DND-41 (cell line): ENCODE data around the gene MPO.
A peak's percentile ranks its signal among the peaks of the same experiment; 100 is the strongest.

ENCODE experiments used
- ATAC-seq: fragments of 200-7000 bp; cut with Tn5 transposase; 3 replicates; pipeline ENCODE4 v1.9.1; 2021; ENCODE audit warnings: low read depth; ENCODE audit not compliant: insufficient read depth
- DNase-seq: peaks from one replicate; pipeline ENCODE4 v3.0.0-alpha.2; 2020
- H2AFZ ChIP-seq: 2 replicates; pipeline ENCODE4 v1.6.0; 2012; ENCODE audit warnings: low read depth, low read length
- H3K27ac ChIP-seq: 2 replicates; pipeline ENCODE4 v1.5.1; 2012; ENCODE audit warnings: low read length, inconsistent platforms
- H3K27me3 ChIP-seq: fragments of 200-600 bp; sonication (generic); 2 replicates; pipeline ENCODE4 v1.6.0; 2012; ENCODE audit warnings: low read length, mild to moderate bottlenecking, inconsistent platforms; ENCODE audit not compliant: insufficient read depth, poor library complexity
- H3K36me3 ChIP-seq: 2 replicates; pipeline ENCODE4 v1.5.1; 2012; ENCODE audit warnings: low read length, inconsistent platforms; ENCODE audit not compliant: insufficient read depth
- H3K4me1 ChIP-seq: 2 replicates; pipeline ENCODE4 v1.5.1; 2012; ENCODE audit warnings: mild to moderate bottlenecking, low read length; ENCODE audit not compliant: insufficient read depth
- H3K4me2 ChIP-seq: 2 replicates; pipeline ENCODE4 v1.6.0; 2012; ENCODE audit warnings: mild to moderate bottlenecking, moderate library complexity, low read length, inconsistent platforms; ENCODE audit not compliant: insufficient read depth
- H3K4me3 ChIP-seq, 2 experiments: fragments of 200-600 bp in 1 of 2; shearing (Covaris generic) in 1 of 2; 2 replicates each; pipeline ENCODE4 v1.5.1; 2012 to 2016; ENCODE audit warnings: inconsistent platforms in 2 of 2, low read length in 2 of 2, mild to moderate bottlenecking in 2 of 2, low read depth in 1 of 2, moderate library complexity in 1 of 2
- H3K79me2 ChIP-seq: 2 replicates; pipeline ENCODE4 v1.6.0; 2012; ENCODE audit warnings: low read length, inconsistent platforms; ENCODE audit not compliant: insufficient read depth
- H3K9ac ChIP-seq: 2 replicates; pipeline ENCODE4 v1.6.0; 2012; ENCODE audit warnings: low read depth, mild to moderate bottlenecking, inconsistent platforms, low read length, moderate library complexity
- H3K9me3 ChIP-seq: 2 replicates; pipeline ENCODE4 v1.5.1; 2012; ENCODE audit warnings: low read length, moderate library complexity, mild to moderate bottlenecking, inconsistent platforms; ENCODE audit not compliant: insufficient read depth, severe bottlenecking
- H4K20me1 ChIP-seq: 2 replicates; pipeline ENCODE4 v1.6.0; 2012; ENCODE audit warnings: low read length; ENCODE audit not compliant: insufficient read depth
- EZH2 ChIP-seq: IDR thresholded peaks from 3 replicates; pipeline ENCODE4 v1.6.1; 2012; ENCODE audit warnings: borderline replicate concordance, low read depth, mild to moderate bottlenecking, moderate library complexity, low read length, inconsistent platforms; ENCODE audit not compliant: severe bottlenecking
- TF ChIP-seq, protein P1 (sequence below): IDR thresholded peaks from 2 replicates; pipeline ENCODE4 v1.5.1; 2012; ENCODE audit warnings: borderline replicate concordance, low read length, moderate library complexity, mild to moderate bottlenecking; ENCODE audit not compliant: poor library complexity, severe bottlenecking; ENCODE audit errors: extremely low read depth

The MPO gene, protein sequence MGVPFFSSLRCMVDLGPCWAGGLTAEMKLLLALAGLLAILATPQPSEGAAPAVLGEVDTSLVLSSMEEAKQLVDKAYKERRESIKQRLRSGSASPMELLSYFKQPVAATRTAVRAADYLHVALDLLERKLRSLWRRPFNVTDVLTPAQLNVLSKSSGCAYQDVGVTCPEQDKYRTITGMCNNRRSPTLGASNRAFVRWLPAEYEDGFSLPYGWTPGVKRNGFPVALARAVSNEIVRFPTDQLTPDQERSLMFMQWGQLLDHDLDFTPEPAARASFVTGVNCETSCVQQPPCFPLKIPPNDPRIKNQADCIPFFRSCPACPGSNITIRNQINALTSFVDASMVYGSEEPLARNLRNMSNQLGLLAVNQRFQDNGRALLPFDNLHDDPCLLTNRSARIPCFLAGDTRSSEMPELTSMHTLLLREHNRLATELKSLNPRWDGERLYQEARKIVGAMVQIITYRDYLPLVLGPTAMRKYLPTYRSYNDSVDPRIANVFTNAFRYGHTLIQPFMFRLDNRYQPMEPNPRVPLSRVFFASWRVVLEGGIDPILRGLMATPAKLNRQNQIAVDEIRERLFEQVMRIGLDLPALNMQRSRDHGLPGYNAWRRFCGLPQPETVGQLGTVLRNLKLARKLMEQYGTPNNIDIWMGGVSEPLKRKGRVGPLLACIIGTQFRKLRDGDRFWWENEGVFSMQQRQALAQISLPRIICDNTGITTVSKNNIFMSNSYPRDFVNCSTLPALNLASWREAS

DNA sequence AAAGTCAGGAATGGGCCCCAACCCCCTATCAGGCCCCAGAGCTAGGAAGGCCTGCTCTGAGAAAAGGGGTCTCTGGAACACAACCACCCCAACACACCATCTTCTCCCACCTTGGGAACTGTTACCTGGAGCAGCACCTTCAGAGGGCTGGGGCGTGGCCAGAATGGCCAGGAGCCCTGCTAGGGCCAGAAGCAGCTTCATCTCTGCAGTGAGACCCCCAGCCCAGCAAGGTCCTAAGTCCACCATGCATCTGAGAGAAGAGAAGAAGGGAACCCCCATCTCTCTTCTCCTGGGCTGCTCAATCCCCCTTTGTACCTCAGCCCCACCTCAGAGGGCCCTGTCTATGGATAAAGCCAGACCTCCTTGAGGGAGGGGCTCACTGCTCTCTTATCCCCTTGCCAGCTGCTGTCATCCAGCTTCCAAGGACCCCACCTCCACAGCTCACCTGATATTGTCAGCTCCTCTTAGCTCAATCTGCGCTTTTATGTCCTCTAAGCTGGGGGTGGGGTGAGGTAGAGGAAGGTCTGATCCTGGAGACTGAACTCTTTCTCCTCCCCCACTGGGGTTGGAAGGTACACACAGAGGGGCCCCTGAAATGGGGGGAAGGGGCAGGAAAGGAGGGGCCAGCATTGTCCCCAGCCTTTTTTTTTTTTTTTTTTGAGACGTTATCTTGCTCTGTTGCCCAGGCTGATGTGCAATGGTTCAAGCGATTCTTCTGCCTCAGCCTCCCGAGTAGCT is at the start of gene MPO:
MPO (minus strand) TSS at position 456 of the 738 bp plus-strand sequence; CDS start at position 279, 177 bp downstream.
- ATAC-seq: no peak
- no peaks in the 10 kb centered on the region for H3K9me3 ChIP-seq
- H3K9ac ChIP-seq: no peak within 1 kb of the TSS
- H3K27ac ChIP-seq: no peak within 1 kb of the TSS
- no peaks in the 10 kb centered on the region for H3K36me3 ChIP-seq
- H2AFZ ChIP-seq: no peak within 1 kb of the TSS
- no peak for DNase-seq
- no peaks in the 10 kb centered on the region for H3K79me2 ChIP-seq
- peaks cover 22% of the 10 kb centered on the region for H3K4me1 ChIP-seq
- no peak for TF ChIP-seq EZH2
- TF ChIP-seq, protein P1, sequence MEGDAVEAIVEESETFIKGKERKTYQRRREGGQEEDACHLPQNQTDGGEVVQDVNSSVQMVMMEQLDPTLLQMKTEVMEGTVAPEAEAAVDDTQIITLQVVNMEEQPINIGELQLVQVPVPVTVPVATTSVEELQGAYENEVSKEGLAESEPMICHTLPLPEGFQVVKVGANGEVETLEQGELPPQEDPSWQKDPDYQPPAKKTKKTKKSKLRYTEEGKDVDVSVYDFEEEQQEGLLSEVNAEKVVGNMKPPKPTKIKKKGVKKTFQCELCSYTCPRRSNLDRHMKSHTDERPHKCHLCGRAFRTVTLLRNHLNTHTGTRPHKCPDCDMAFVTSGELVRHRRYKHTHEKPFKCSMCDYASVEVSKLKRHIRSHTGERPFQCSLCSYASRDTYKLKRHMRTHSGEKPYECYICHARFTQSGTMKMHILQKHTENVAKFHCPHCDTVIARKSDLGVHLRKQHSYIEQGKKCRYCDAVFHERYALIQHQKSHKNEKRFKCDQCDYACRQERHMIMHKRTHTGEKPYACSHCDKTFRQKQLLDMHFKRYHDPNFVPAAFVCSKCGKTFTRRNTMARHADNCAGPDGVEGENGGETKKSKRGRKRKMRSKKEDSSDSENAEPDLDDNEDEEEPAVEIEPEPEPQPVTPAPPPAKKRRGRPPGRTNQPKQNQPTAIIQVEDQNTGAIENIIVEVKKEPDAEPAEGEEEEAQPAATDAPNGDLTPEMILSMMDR: no peak
- H3K4me3 ChIP-seq: no peak within 1 kb of the TSS
- no peaks in the 10 kb centered on the region for H3K27me3 ChIP-seq
- H3K4me2 ChIP-seq: no peak within 1 kb of the TSS
- H4K20me1 ChIP-seq: 0 out of 2 replicates have a peak, but pooled peaks cover 2% of the 10 kb centered on the region

DNA sequence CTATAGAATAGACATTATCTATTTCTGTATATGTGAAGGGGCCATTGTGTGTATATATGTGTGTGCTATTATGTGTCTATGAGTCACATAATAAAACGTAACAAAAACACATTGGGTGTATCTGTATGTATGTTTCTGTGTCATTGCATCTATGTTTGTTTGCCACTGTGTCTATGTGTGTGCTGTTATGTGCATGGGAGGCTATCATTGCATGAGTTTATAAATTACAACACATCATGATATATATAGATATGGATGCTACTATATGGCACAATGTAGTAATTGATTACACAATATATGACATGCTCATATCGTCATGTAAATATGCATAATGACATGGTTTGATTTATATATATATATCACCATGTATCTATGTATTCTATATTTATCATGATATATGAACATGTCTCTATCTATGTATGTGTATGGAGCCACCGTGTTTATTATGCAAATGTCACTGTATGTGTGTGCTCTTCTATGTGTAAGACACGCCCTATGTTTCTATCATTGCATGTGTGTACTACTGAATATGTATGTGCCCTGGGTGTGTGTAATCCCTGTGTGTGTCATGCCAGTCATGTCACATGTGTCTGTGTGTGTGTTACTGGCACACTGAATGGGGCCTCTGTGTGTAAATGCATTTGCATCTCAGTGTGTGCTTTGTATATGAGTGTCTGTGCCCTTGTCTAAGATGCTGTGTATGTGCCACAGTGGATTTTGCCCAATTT is 49.2 kb upstream of the MPO start:
- Histone ChIP-seq H3K4me1 (peaks cover 53% of the 10 kb centered on the region), H3K4me3 (peak overlapping the region; percentile 93 to 96; a peak in 3 of 4 replicates), H3K9me3 (no peaks in the 10 kb centered on the region), H3K79me2 (peaks cover 57% of the 10 kb centered on the region), H3K36me3 (peaks cover 34% of the 10 kb centered on the region), H4K20me1 (peaks cover 60% of the 10 kb centered on the region), H3K9ac (peak overlapping the region; percentile 99), H3K27me3 (no peaks in the 10 kb centered on the region), H3K4me2 (peak overlapping the region; percentile 68), H2AFZ (no peak overlapping the region), H3K27ac (peak overlapping the region; percentile 98)
- DNase-seq (peak; percentile 58), ATAC-seq (no peak)
- TF ChIP-seq, protein P1: no peak
- no peak for TF ChIP-seq EZH2

DNA sequence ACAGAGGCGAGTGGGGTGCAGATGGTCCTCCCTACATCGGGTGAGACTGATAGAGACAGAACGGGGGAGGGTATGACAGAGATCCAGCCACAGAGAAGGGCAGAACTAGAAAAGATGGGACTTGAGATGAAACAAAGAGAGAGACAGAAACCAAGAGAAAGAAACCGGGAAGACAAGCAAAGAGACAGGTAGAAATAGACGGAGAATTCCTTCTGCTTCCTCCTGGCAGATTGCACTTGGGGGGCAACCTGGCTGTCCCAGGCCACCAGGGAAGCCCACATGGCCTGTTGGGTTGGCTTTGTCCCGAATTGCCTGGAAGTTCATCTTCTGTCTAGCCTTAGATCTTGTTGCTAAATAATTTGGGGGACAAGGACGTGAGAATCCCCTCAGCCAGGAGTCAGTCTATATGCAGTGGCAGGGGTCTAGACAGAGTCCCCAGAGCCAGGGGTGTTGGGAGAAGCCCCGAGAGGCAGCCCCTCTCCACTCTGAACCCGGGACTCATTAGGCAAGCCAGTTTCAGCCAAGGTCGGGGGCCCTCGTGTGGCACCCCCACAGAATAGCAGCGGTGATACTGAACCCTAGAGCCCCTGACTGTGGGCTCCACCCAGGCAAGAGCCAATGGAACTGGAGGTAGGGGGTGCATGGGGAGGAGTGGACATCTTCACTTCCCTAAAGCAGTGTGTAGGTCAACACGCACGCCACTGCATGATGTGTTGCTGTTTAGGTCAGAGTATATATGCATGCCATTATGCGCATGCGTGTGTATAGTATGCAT is 48.5 kb upstream of the MPO start:
- Histone ChIP-seq H3K36me3 (peaks cover 29% of the 10 kb centered on the region), H3K4me2 (peak overlapping the region; percentile 68), H3K79me2 (peaks cover 49% of the 10 kb centered on the region), H3K4me3 (peak overlapping the region; percentile 93 to 96; a peak in 3 of 4 replicates), H3K27me3 (no peaks in the 10 kb centered on the region), H3K9ac (peak overlapping the region; percentile 99), H3K27ac (peak overlapping the region; percentile 98), H2AFZ (no peak overlapping the region), H3K9me3 (no peaks in the 10 kb centered on the region), H4K20me1 (peaks cover 62% of the 10 kb centered on the region), H3K4me1 (peaks cover 45% of the 10 kb centered on the region)
- ATAC-seq: peak; percentile 28
- peak; percentile 93 for DNase-seq
- no peak for TF ChIP-seq EZH2
- TF ChIP-seq, protein P1: peak; percentile 80
